ENCODE measurements around the gene POLG2.
A peak's percentile ranks its signal among the peaks of the same experiment; 100 is the strongest.

- TF ChIP-seq CTCF (IDR thresholded peaks at IDR 0.05) (peak in 2 of 3 experiments; percentile 41 to 83), POLR2A (IDR thresholded peaks at IDR 0.05) (no peak)
Observed at GRCh38 chr17:64492481-64493109, 4.3 kb downstream of the POLG2 start.

All from testis (tissue), 2 donors.